KMS-11 (cell line): ENCODE data around the gene RAB7B.

Experiments used
- H2AFZ ChIP-seq: fragments of 200-600 bp; sonication (generic); 2 replicates; pipeline ENCODE4 v1.6.1; 2016; ENCODE audit warnings: antibody characterized with exemption, mixed run types, low read depth
- H3K27ac ChIP-seq: fragments of 200-600 bp; sonication (generic); 2 replicates; pipeline ENCODE4 v1.6.1; 2016; ENCODE audit warnings: mild to moderate bottlenecking, mixed run types
- H3K27me3 ChIP-seq: fragments of 200-600 bp; sonication (generic); 2 replicates; pipeline ENCODE4 v1.6.1; 2017; ENCODE audit warnings: mild to moderate bottlenecking, low read depth, mixed run types, moderate library complexity; ENCODE audit not compliant: insufficient read depth
- H3K36me3 ChIP-seq: fragments of 200-600 bp; sonication (generic); 2 replicates; pipeline ENCODE4 v1.6.1; 2017; ENCODE audit warnings: mild to moderate bottlenecking, mixed run types; ENCODE audit not compliant: insufficient read depth
- H3K4me1 ChIP-seq: fragments of 200-600 bp; sonication (generic); 2 replicates; pipeline ENCODE4 v1.6.1; 2016; ENCODE audit warnings: mild to moderate bottlenecking, low read depth, mixed run types; ENCODE audit not compliant: poor library complexity, severe bottlenecking
- H3K4me2 ChIP-seq: fragments of 200-600 bp; sonication (generic); 2 replicates; pipeline ENCODE4 v1.7.0; 2016; ENCODE audit warnings: mild to moderate bottlenecking, mixed run types
- H3K4me3 ChIP-seq: fragments of 200-600 bp; sonication (generic); IDR thresholded peaks from 2 replicates; pipeline ENCODE4 v1.6.1; 2017; ENCODE audit warnings: low read depth, low read length, mixed read lengths; ENCODE audit not compliant: insufficient read depth
- H3K79me2 ChIP-seq: fragments of 200-600 bp; sonication (generic); 2 replicates; pipeline ENCODE4 v1.6.1; 2016; ENCODE audit warnings: low read depth, mixed run types; ENCODE audit not compliant: insufficient read depth
- H3K9ac ChIP-seq: fragments of 200-600 bp; sonication (generic); 2 replicates; pipeline ENCODE4 v1.6.1; 2016; ENCODE audit warnings: mild to moderate bottlenecking, mixed run types
- H4K20me1 ChIP-seq: fragments of 200-600 bp; sonication (generic); 2 replicates; pipeline ENCODE4 v1.6.1; 2016; ENCODE audit warnings: mild to moderate bottlenecking, mixed run types; ENCODE audit not compliant: insufficient read depth
- CTCF ChIP-seq: fragments of 200-600 bp; sonication (generic); conservative IDR thresholded peaks from 2 replicates; pipeline ENCODE4 v1.6.1; 2017; ENCODE audit warnings: low read depth, mild to moderate bottlenecking, antibody characterized with exemption, low read length, moderate library complexity, mixed read lengths

Gene RAB7B

GRCh38 chr1:205961991-205962820 is 41.0 kb downstream of the RAB7B start:
- Histone ChIP-seq H2AFZ (no peak overlapping the region), H3K27me3 (no peaks in the 10 kb centered on the region), H3K36me3 (no peaks in the 10 kb centered on the region), H3K4me2 (no peak overlapping the region), H3K9ac (no peak overlapping the region), H3K4me3 (no peak overlapping the region), H4K20me1 (no peaks in the 10 kb centered on the region), H3K79me2 (no peaks in the 10 kb centered on the region), H3K4me1 (peaks cover 14% of the 10 kb centered on the region), H3K27ac (no peak overlapping the region)
- TF ChIP-seq CTCF = no peak

GRCh38 chr1:205961405-205961804 is 41.8 kb downstream of the RAB7B start:
- Histone ChIP-seq H3K4me3 (no peak overlapping the region), H3K27me3 (no peaks in the 10 kb centered on the region), H3K79me2 (no peaks in the 10 kb centered on the region), H3K9ac (peak overlapping the region; percentile 19; the same call in 1 of the 2 replicates), H4K20me1 (no peaks in the 10 kb centered on the region), H3K4me1 (peaks cover 14% of the 10 kb centered on the region), H3K27ac (no peak overlapping the region), H2AFZ (peak overlapping the region; percentile 35), H3K4me2 (peak overlapping the region; percentile 22), H3K36me3 (no peaks in the 10 kb centered on the region)
- TF ChIP-seq CTCF = no peak

GRCh38 chr1:205959789-205960188 is 43.4 kb downstream of the RAB7B start:
- Histone ChIP-seq H3K36me3 (no peaks in the 10 kb centered on the region), H4K20me1 (no peaks in the 10 kb centered on the region), H2AFZ (no peak overlapping the region), H3K27ac (no peak overlapping the region), H3K4me2 (no peak overlapping the region), H3K4me3 (no peak overlapping the region), H3K9ac (no peak overlapping the region), H3K4me1 (peaks cover 14% of the 10 kb centered on the region), H3K79me2 (no peaks in the 10 kb centered on the region), H3K27me3 (no peaks in the 10 kb centered on the region)
- TF ChIP-seq CTCF = no peak

GRCh38 chr1:205955499-205955898 is 47.7 kb downstream of the RAB7B start:
- Histone ChIP-seq H4K20me1 (no peaks in the 10 kb centered on the region), H3K4me2 (no peak overlapping the region), H3K27ac (no peak overlapping the region), H3K4me1 (no peaks in the 10 kb centered on the region), H3K79me2 (no peaks in the 10 kb centered on the region), H2AFZ (no peak overlapping the region), H3K36me3 (no peaks in the 10 kb centered on the region), H3K9ac (no peak overlapping the region), H3K4me3 (no peak overlapping the region), H3K27me3 (no peaks in the 10 kb centered on the region)
- no peak for TF ChIP-seq CTCF
